SK-N-SH treated with all-trans-retinoic acid at 6 μM for 48 hours (cell line): Measurements from ENCODE around the gene GCLC.

ENCODE experiments used
- ATAC-seq: fragments of 200-7000 bp; cut with Tn5 transposase; 3 replicates; pipeline ENCODE4 v1.9.1; 2020; ENCODE audit warnings: mild to moderate bottlenecking, moderate library complexity
- ARNTL ChIP-seq: fragments of 450-650 bp; formaldehyde crosslinking; IDR thresholded peaks from 2 replicates; pipeline ENCODE4 v1.5.0; 2020; ENCODE audit warnings: low read depth, mild to moderate bottlenecking, moderate library complexity, borderline replicate concordance
- BACH2 ChIP-seq: fragments of 250-450 bp; sonication (Bioruptor Pico); IDR thresholded peaks from 2 replicates; pipeline ENCODE4 v1.9.0; 2021; ENCODE audit warnings: mild to moderate bottlenecking, borderline replicate concordance
- CSDC2 ChIP-seq: fragments of 250-450 bp; sonication (Bioruptor Pico); IDR thresholded peaks from 2 replicates; pipeline ENCODE4 v1.5.0; 2020; ENCODE audit warnings: mild to moderate bottlenecking, moderate library complexity
- ESRRG ChIP-seq: fragments of 250-450 bp; sonication (Bioruptor Pico); IDR thresholded peaks from 2 replicates; pipeline ENCODE4 v1.6.1; 2021; ENCODE audit warnings: mild to moderate bottlenecking
- GLIS3 ChIP-seq: fragments of 250-450 bp; sonication (Bioruptor Pico); IDR thresholded peaks from 2 replicates; pipeline ENCODE4 v1.5.0; 2020; ENCODE audit warnings: mild to moderate bottlenecking, moderate library complexity
- ISL1 ChIP-seq: fragments of 250-450 bp; sonication (Bioruptor Pico); IDR thresholded peaks from 2 replicates; pipeline ENCODE4 v2.1.2; 2022; ENCODE audit warnings: mild to moderate bottlenecking, moderate library complexity
- OSR1 ChIP-seq: fragments of 250-450 bp; sonication (Bioruptor Pico); IDR thresholded peaks from 2 replicates; pipeline ENCODE4 v1.8.0; 2022; ENCODE audit warnings: moderate library complexity, mild to moderate bottlenecking, inconsistent platforms
- PPARA ChIP-seq: fragments of 250-450 bp; sonication (Bioruptor Pico); IDR thresholded peaks from 2 replicates; pipeline ENCODE4 v1.5.0; 2020; ENCODE audit warnings: mild to moderate bottlenecking, borderline replicate concordance
- RARB ChIP-seq: fragments of 250-450 bp; sonication (Bioruptor Pico); IDR thresholded peaks from 2 replicates; pipeline ENCODE4 v1.8.0; 2021; ENCODE audit warnings: mild to moderate bottlenecking, moderate library complexity
- SNAI2 ChIP-seq: fragments of 250-450 bp; sonication (Bioruptor Pico); IDR thresholded peaks from 2 replicates; pipeline ENCODE4 v1.5.0; 2020; ENCODE audit warnings: mild to moderate bottlenecking, moderate library complexity
- TCF4 ChIP-seq: fragments of 250-450 bp; sonication (Bioruptor Pico); IDR thresholded peaks from 2 replicates; pipeline ENCODE4 v1.8.0; 2021; ENCODE audit warnings: mild to moderate bottlenecking, moderate library complexity, borderline replicate concordance
- TOX ChIP-seq: fragments of 250-450 bp; sonication (Bioruptor Pico); IDR thresholded peaks from 2 replicates; pipeline ENCODE4 v1.8.0; 2021; ENCODE audit warnings: mild to moderate bottlenecking, moderate library complexity, borderline replicate concordance
- ZC3H10 ChIP-seq: fragments of 250-450 bp; sonication (Bioruptor Pico); IDR thresholded peaks from 2 replicates; pipeline ENCODE4 v1.5.1; 2021; ENCODE audit warnings: mild to moderate bottlenecking, moderate library complexity
- ZFP3 ChIP-seq: fragments of 250-450 bp; sonication (Bioruptor Pico); IDR thresholded peaks from 2 replicates; pipeline ENCODE4 v1.5.0; 2020; ENCODE audit warnings: mild to moderate bottlenecking, moderate library complexity
- ZFP30 ChIP-seq: fragments of 450-650 bp; formaldehyde crosslinking; IDR thresholded peaks from 2 replicates; pipeline ENCODE4 v1.5.0; 2022; ENCODE audit warnings: mild to moderate bottlenecking, moderate library complexity
- ZNF70 ChIP-seq: fragments of 450-650 bp; formaldehyde crosslinking; IDR thresholded peaks from 2 replicates; pipeline ENCODE4 v1.5.0; 2020; ENCODE audit warnings: mild to moderate bottlenecking, moderate library complexity
- ZNF8 ChIP-seq: fragments of 450-650 bp; formaldehyde crosslinking; IDR thresholded peaks from 2 replicates; pipeline ENCODE4 v1.5.0; 2020; ENCODE audit warnings: mild to moderate bottlenecking, moderate library complexity
- TF ChIP-seq, protein P1 (sequence below): fragments of 250-450 bp; sonication (Bioruptor Pico); IDR thresholded peaks from 2 replicates; pipeline ENCODE4 v1.5.0; 2020; ENCODE audit warnings: mild to moderate bottlenecking, moderate library complexity
- TF ChIP-seq, protein P2 (sequence below): fragments of 250-450 bp; sonication (Bioruptor Pico); IDR thresholded peaks from 2 replicates; pipeline ENCODE4 v1.5.1; 2021; ENCODE audit warnings: mild to moderate bottlenecking, moderate library complexity
- TF ChIP-seq, protein P3 (sequence below): fragments of 250-450 bp; sonication (Bioruptor Pico); IDR thresholded peaks from 2 replicates; pipeline ENCODE4 v1.8.0; 2020; ENCODE audit warnings: mild to moderate bottlenecking, moderate library complexity, borderline replicate concordance
- TF ChIP-seq, protein P4 (sequence below): fragments of 250-450 bp; sonication (Bioruptor Pico); IDR thresholded peaks from 2 replicates; pipeline ENCODE4 v1.5.1; 2020; ENCODE audit warnings: low read depth, mild to moderate bottlenecking, moderate library complexity
- TF ChIP-seq, protein P5 (sequence below): fragments of 250-450 bp; sonication (Bioruptor Pico); IDR thresholded peaks from 2 replicates; pipeline ENCODE4 v1.8.0; 2021; ENCODE audit warnings: low read depth, mild to moderate bottlenecking, moderate library complexity, borderline replicate concordance

The GCLC gene

DNA sequence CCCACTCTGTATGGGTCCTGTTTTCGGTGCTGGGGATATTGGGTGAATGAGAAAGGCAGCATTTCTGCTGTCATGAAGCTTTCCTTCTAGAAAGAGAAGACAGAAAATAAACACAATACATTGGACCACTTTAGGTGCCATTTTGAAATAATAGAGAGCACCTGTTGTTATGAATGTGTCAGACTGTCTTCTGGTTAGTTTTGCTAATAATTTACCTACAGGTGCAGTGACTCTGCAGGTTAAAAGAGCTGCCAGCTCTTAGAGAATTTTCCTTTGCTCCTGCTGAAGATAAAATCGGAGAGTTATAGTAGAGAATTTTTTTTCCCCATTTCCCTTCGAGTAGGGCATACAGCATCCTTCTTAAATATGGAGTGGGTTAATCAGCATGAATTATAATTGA lies 21.9 kb upstream of the GCLC start:
- no peak for ATAC-seq
- TF ChIP-seq CSDC2 (CRISPR knock-in tag), result no peak
- no peak for TF ChIP-seq GLIS3

DNA sequence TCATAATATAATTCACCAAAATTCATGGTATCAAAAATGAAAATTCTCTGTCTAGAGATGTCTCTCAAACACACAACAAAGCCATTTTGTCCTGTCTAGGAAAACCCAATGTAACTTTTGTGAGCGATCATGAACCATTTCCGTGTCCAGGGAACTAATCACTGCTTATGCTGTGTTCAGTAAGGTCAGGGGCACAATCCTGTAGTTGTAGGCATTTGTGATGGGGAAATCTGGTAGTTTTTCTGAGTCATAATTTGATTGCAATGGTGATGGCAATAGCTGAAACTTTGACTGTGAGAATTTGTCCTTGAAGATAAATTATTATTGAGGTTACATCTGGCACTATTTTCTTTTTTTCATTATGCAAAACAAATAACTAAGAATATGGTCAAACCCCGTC lies 21.0 kb upstream of the GCLC start:
- TF ChIP-seq ISL1 (no peak), PPARA (no peak), OSR1 (CRISPR knock-in tag) (no peak), ZFP30 (CRISPR knock-in tag) (no peak), TOX (no peak), TCF4 (CRISPR knock-in tag) (no peak), SNAI2 (CRISPR knock-in tag) (no peak), ZNF70 (CRISPR knock-in tag) (no peak), ESRRG (CRISPR knock-in tag) (no peak), RARB (CRISPR knock-in tag) (no peak), ZFP3 (CRISPR knock-in tag) (no peak), CSDC2 (CRISPR knock-in tag) (no peak), ZNF8 (CRISPR knock-in tag) (no peak), ZC3H10 (CRISPR knock-in tag) (no peak), ARNTL (CRISPR knock-in tag) (no peak)
- TF ChIP-seq, protein P1, sequence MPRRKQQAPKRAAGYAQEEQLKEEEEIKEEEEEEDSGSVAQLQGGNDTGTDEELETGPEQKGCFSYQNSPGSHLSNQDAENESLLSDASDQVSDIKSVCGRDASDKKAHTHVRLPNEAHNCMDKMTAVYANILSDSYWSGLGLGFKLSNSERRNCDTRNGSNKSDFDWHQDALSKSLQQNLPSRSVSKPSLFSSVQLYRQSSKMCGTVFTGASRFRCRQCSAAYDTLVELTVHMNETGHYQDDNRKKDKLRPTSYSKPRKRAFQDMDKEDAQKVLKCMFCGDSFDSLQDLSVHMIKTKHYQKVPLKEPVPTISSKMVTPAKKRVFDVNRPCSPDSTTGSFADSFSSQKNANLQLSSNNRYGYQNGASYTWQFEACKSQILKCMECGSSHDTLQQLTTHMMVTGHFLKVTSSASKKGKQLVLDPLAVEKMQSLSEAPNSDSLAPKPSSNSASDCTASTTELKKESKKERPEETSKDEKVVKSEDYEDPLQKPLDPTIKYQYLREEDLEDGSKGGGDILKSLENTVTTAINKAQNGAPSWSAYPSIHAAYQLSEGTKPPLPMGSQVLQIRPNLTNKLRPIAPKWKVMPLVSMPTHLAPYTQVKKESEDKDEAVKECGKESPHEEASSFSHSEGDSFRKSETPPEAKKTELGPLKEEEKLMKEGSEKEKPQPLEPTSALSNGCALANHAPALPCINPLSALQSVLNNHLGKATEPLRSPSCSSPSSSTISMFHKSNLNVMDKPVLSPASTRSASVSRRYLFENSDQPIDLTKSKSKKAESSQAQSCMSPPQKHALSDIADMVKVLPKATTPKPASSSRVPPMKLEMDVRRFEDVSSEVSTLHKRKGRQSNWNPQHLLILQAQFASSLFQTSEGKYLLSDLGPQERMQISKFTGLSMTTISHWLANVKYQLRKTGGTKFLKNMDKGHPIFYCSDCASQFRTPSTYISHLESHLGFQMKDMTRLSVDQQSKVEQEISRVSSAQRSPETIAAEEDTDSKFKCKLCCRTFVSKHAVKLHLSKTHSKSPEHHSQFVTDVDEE (CRISPR knock-in tag), result no peak
- TF ChIP-seq, protein P2, sequence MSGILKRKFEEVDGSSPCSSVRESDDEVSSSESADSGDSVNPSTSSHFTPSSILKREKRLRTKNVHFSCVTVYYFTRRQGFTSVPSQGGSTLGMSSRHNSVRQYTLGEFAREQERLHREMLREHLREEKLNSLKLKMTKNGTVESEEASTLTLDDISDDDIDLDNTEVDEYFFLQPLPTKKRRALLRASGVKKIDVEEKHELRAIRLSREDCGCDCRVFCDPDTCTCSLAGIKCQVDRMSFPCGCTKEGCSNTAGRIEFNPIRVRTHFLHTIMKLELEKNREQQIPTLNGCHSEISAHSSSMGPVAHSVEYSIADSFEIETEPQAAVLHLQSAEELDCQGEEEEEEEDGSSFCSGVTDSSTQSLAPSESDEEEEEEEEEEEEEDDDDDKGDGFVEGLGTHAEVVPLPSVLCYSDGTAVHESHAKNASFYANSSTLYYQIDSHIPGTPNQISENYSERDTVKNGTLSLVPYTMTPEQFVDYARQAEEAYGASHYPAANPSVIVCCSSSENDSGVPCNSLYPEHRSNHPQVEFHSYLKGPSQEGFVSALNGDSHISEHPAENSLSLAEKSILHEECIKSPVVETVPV, result no peak
- TF ChIP-seq, protein P3, sequence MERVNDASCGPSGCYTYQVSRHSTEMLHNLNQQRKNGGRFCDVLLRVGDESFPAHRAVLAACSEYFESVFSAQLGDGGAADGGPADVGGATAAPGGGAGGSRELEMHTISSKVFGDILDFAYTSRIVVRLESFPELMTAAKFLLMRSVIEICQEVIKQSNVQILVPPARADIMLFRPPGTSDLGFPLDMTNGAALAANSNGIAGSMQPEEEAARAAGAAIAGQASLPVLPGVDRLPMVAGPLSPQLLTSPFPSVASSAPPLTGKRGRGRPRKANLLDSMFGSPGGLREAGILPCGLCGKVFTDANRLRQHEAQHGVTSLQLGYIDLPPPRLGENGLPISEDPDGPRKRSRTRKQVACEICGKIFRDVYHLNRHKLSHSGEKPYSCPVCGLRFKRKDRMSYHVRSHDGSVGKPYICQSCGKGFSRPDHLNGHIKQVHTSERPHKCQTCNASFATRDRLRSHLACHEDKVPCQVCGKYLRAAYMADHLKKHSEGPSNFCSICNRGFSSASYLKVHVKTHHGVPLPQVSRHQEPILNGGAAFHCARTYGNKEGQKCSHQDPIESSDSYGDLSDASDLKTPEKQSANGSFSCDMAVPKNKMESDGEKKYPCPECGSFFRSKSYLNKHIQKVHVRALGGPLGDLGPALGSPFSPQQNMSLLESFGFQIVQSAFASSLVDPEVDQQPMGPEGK, result no peak
- TF ChIP-seq, protein P4, sequence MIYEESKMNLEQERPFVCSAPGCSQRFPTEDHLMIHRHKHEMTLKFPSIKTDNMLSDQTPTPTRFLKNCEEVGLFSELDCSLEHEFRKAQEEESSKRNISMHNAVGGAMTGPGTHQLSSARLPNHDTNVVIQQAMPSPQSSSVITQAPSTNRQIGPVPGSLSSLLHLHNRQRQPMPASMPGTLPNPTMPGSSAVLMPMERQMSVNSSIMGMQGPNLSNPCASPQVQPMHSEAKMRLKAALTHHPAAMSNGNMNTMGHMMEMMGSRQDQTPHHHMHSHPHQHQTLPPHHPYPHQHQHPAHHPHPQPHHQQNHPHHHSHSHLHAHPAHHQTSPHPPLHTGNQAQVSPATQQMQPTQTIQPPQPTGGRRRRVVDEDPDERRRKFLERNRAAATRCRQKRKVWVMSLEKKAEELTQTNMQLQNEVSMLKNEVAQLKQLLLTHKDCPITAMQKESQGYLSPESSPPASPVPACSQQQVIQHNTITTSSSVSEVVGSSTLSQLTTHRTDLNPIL (CRISPR knock-in tag), result no peak
- no peak for ATAC-seq

DNA sequence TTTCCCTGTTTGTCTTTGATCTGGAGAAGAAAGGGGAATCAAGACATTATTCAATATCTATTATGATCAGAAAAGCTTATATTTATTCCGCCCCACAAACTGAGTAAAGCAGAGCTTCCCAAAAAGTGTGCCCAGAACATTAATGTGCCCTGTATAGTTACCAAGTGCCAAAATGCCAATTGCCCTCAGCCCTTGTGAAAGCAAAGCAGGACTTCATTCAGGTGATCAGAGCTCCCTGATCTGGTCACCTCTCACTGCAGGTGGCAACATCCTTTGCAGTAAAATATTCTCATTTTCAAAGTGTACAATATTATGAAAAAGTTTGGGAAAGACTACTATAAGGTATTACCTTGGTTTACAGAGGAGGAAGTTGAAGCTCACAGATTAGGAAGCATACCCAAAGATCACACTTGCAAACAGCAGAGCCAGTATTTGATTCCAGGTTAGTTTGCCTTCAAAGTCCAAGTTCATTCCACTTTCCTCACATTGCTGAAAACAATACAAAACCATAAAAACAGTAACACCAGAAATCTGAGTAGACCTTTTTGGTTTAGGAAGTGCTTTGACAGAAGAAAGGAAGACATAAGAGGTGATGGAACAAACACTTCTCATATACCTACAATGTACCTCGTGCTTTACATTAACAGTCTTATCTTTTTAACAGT lies 19.6 kb upstream of the GCLC start:
- ATAC-seq, result no peak
- TF ChIP-seq ZNF70 (CRISPR knock-in tag) (no peak), PPARA (no peak), CSDC2 (CRISPR knock-in tag) (no peak), ARNTL (CRISPR knock-in tag) (no peak), RARB (CRISPR knock-in tag) (no peak), ESRRG (CRISPR knock-in tag) (no peak), OSR1 (CRISPR knock-in tag) (no peak), BACH2 (no peak), ZFP30 (CRISPR knock-in tag) (no peak), ZC3H10 (CRISPR knock-in tag) (no peak), ZNF8 (CRISPR knock-in tag) (no peak), TOX (no peak)
- TF ChIP-seq, protein P1 (CRISPR knock-in tag), result no peak
- TF ChIP-seq, protein P2, result no peak
- TF ChIP-seq, protein P4 (CRISPR knock-in tag), result no peak
- TF ChIP-seq, protein P5, sequence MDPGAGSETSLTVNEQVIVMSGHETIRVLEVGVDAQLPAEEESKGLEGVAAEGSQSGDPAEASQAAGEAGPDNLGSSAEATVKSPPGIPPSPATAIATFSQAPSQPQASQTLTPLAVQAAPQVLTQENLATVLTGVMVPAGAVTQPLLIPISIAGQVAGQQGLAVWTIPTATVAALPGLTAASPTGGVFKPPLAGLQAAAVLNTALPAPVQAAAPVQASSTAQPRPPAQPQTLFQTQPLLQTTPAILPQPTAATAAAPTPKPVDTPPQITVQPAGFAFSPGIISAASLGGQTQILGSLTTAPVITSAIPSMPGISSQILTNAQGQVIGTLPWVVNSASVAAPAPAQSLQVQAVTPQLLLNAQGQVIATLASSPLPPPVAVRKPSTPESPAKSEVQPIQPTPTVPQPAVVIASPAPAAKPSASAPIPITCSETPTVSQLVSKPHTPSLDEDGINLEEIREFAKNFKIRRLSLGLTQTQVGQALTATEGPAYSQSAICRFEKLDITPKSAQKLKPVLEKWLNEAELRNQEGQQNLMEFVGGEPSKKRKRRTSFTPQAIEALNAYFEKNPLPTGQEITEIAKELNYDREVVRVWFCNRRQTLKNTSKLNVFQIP (CRISPR knock-in tag), result no peak
